NCI-H524 (cell line): ENCODE measurements around the gene AKAP14.
"Not testable (repeated sequence)": the region's sequence is repeated elsewhere in the genome, so short reads cannot be mapped to it uniquely, and the experiment has no call there.

ENCODE experiments used
- DNase-seq, 2 experiments: peaks; one replicate each; lab custom pipeline; 2025; lab: John Stamatoyannopoulos, UW

The AKAP14 gene

DNA sequence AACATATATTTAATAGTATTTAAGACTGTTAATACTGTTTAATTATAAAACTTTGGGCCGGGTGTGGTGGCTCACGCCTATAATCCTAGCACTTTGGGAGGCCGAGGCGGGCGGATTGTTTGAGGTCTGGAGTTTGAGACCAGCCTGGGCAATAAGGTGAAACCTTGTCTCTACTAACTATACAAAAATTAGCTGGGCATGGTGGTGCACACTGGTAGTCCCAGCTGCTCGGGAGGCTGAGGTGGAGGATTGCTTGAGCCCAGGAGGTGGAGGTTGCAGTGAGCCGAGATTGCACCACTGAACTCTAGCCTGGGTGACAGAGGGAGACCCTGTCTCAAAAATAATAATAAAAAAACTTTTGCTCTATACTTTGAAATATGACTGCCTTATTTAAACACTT, 26.7 kb downstream of the AKAP14 start:
- DNase-seq = not testable (repeated sequence)

- DNase-seq = no peak
These were observed 39.7 kb downstream of the AKAP14 start for GRCh38 chrX:119935215-119935874.

DNA sequence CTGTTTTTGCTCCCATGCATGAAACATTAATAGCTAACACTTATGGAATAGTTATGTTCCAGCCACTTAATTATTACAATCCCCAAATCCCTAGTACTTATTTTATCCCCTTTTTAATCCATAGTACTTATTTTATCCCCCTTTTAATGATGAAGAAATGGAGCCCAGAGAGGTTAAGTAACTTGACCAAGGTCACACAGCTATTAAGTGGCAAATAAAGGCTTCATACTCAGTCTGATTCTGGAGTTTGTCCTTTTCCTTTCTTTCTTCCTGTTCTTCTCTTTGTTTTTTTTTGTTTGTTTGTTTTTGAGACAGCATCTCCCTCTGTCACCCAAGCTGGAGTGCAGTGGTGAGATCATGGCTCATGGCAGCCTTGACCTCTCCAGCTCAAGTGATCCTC, 45.6 kb downstream of the AKAP14 start:
- no peak for DNase-seq

- DNase-seq = no peak
These were observed 46.6 kb downstream of the AKAP14 start for GRCh38 chrX:119942173-119942819.

- DNase-seq = peak in 1 of 2 experiments; percentile 36
These were observed 47.1 kb downstream of the AKAP14 start for GRCh38 chrX:119942831-119943184.

- peak; percentile 92 to 97 for DNase-seq
These were observed 47.7 kb downstream of the AKAP14 start, which contains the start of gene NKAP for GRCh38 chrX:119943185-119943988. Gene NKAP (minus strand): TSS chrX:119943751. CDS start chrX:119943605, 146 bp downstream.

DNA sequence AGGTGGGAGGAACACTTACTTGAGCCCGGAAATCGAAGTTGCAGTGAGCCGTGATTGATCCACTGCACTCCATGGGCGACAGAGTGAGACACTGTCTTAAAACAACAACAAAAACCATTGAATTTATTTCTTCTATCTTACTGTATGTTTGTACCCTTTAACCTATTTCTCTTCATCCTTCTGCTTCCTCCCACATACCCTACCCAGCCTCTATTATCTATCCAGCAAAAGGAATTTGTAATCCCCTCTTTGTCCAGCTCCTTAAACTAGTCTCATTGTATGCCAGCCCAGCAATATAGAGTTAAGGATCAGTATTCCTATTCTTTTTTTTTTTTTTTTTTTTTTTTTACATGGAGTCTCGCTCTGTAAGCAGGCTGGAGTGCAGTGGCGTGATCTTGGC, 49.8 kb downstream of the AKAP14 start:
- DNase-seq = no peak

DNA sequence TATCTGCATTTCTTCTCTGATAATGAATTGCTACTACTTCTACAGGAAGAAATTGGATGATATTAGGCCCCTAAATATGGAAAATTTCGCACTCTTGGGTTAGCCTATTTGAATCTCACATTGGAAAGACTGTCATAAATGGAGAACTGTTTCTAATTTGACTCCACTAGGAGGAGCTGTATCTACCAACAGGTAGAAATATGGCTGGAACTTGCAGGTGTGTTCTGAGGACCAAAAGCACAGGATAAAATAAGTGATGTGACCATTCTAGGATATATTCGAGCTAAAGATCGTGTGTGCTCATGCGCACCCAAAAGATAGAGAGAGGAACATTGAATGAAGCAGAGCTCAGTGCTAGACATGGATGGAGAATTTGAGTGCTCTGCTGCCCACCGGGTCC, 52.7 kb downstream of the AKAP14 start:
- DNase-seq = peak in 1 of 2 experiments; percentile 2

- DNase-seq = peak in 1 of 2 experiments; percentile 18
These were observed 58.7 kb downstream of the AKAP14 start for GRCh38 chrX:119954374-119954773.

DNA sequence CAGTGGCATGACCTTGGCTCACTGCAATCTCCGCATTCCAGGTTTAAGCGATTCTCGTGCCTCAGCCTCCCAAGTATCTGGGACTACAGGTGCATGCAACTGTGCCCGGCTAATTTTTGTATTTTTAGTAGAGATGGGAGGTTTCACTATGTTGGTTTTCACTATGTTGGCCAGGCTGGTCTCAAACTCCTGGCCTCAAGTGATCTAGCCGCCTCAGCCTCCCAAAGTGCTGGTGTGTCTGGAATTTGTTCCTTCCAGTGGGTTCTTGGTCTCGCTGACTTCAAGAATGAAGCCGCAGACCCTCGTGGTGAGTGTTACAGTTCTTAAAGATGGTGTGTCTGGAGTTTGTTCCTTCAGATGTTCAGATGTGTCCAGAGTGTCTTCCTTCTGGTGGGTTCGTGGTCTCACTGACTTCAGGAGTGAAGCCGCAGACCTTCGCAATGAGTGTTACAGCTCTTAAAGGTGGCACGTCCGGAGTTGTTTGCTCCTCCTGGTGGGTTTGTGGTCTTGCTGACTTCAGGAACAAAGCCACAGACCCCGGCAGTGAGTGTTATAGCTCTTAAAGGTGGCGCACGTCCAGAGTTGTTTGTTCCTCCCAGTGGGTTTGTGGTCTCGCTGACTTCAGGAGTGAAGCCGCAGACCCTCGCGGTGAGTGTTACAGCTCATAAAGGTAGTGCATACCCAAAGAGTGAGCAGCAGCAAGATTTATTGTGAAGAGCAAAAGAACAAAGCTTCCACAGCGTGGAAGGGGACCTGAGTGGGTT, 60.3 kb downstream of the AKAP14 start:
- not testable (repeated sequence) for DNase-seq

DNA sequence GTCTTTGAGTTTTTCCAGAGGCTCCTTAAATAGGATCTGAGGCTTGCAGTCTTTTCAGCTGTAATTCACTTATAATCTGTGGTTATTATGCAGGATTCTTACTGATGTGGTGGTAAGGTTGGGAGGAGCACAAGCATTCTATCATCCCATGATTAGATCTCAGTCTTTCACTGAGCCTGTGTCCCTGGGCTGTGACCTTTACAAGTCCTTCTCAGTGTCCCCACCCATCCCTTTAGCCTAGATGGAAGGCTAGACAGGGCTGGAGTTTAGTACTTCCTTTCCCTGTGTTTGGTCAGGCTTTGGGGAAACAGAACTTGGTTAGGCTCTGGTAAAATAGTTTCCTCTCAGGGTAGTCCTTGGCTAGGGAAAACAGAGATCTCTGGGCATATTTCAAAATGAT, 64.9 kb downstream of the AKAP14 start:
- no peak for DNase-seq

DNA sequence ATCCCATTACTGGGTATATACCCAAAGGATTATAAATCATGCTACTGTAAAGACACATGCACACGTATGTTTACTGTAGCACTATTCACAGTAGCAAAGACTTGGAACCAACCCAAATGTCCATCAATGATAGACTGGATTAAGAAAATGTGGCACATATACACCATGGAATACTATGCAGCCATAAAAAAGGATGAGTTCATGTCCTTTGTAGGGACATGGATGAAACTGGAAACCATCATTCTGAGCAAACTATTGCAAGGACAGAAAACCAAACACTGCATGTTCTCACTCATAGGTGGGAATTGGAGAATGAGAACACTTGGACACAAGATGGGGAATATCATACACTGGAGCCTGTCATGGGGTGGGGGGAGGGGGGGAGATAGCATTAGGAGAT, 71.1 kb downstream of the AKAP14 start:
- not testable (repeated sequence) for DNase-seq
